GM18526 (cell line): Measurements from ENCODE around the gene ADCY7.
A peak's percentile ranks its signal among the peaks of the same experiment; 100 is the strongest.

Experiments used
- POLR2A ChIP-seq: IDR thresholded peaks from 3 replicates; pipeline ENCODE4 v1.6.1; 2011; ENCODE audit not compliant: insufficient read length; ENCODE audit errors: extremely low read depth

The ADCY7 gene

GRCh38 chr16:50266337-50267091 lies at the start of gene ADCY7:
Gene ADCY7, plus strand, starts transcription at chr16:50266551. Its CDS starts 21,629 bp downstream, at chr16:50288180.
- TF ChIP-seq POLR2A = peak; percentile 77

- TF ChIP-seq POLR2A = no peak
Observed at GRCh38 chr16:50219402-50219975, 46.9 kb upstream of the ADCY7 start.

GRCh38 chr16:50224286-50224685 lies 42.1 kb upstream of the ADCY7 start:
- TF ChIP-seq POLR2A = no peak

- no peak for TF ChIP-seq POLR2A
Observed at GRCh38 chr16:50227120-50227519, 39.2 kb upstream of the ADCY7 start.

- TF ChIP-seq POLR2A = no peak
Observed at GRCh38 chr16:50227665-50228064, 38.7 kb upstream of the ADCY7 start.

- no peak for TF ChIP-seq POLR2A
Observed at GRCh38 chr16:50228364-50228868, 37.9 kb upstream of the ADCY7 start.

- no peak for TF ChIP-seq POLR2A
Observed at GRCh38 chr16:50229149-50229726, 37.1 kb upstream of the ADCY7 start.

- no peak for TF ChIP-seq POLR2A
Observed at GRCh38 chr16:50234771-50235556, 31.4 kb upstream of the ADCY7 start.

GRCh38 chr16:50235581-50235980 lies 30.8 kb upstream of the ADCY7 start:
- TF ChIP-seq POLR2A = no peak

GRCh38 chr16:50238314-50238713 lies 28.0 kb upstream of the ADCY7 start:
- no peak for TF ChIP-seq POLR2A

- TF ChIP-seq POLR2A = no peak
Observed at GRCh38 chr16:50238868-50239301, 27.5 kb upstream of the ADCY7 start.

GRCh38 chr16:50244140-50244503 lies 22.2 kb upstream of the ADCY7 start:
- no peak for TF ChIP-seq POLR2A

- TF ChIP-seq POLR2A = no peak
Observed at GRCh38 chr16:50244504-50245416, 21.6 kb upstream of the ADCY7 start.
